HG03108 (cell line): ENCODE measurements around the gene FAM156B.
"Not testable (repeated sequence)": the region's sequence is repeated elsewhere in the genome, so short reads cannot be mapped to it uniquely, and the experiment has no call there.

Source experiments
- ATAC-seq: cut with Tn5 transposase; IDR thresholded peaks from one replicate; pipeline ENCODE4 v1.9.1; 2021; ENCODE audit warnings: moderate library complexity; ENCODE audit not compliant: unreplicated experiment

Gene FAM156B

DNA sequence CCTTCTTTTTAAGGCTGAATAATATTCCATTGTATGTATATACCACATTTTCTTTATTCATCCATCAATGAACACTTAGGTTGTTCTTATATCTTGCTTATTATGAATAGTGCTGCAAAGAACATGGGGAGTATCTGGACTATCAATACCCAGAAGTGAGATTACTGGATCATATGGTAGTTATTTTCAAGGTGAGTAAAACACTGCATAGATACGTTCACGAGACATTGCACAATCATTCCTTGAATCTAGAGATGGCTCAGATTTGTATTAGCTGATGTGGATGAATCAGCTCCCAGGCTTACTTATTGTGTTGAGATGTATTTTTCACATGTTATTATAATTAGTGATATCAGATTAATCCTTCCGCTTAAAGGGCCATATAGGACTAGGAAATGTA is 17.6 kb downstream of the FAM156B start:
- not testable (repeated sequence) for ATAC-seq

DNA sequence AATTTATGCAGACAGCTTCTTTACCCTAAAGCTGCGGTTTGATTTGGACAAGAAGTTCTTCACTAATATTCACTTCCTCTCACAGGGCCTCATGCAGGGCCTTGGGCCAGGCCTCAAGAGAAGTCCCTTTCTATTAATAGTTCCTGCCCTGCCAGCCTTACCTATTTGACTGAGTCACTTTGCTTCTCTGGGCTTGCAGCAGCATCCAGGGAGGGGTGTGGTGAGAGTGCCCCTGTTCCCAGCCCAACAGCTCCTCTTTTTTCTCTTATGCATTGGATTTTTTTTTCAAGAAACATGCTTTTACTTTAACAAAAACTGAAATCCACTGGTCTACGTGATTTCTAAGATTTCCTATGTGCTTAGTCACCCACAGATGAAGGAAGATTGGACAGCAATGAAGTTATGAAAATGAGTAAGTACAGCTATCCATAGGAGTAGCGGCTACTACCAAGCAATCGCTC is 26.7 kb downstream of the FAM156B start:
- ATAC-seq, result peak; percentile 57

DNA sequence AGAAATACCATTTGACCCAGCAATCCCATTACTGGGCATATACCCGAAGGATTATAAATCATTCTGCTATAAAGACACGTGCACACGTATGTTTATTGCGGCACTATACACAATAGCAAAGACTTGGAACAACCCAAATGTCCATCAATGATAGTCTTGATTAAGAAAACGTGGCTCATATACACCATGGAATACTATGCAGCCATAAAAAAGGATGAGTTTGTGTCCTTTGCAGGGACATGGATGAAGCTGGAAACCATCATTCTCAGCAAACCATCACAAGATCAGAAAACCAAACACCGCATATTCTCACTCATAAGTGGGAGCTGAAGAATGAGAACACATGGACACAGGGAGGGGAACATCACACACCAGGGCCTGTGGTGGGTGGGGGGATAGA is 33.1 kb downstream of the FAM156B start:
- ATAC-seq, result not testable (repeated sequence)

DNA sequence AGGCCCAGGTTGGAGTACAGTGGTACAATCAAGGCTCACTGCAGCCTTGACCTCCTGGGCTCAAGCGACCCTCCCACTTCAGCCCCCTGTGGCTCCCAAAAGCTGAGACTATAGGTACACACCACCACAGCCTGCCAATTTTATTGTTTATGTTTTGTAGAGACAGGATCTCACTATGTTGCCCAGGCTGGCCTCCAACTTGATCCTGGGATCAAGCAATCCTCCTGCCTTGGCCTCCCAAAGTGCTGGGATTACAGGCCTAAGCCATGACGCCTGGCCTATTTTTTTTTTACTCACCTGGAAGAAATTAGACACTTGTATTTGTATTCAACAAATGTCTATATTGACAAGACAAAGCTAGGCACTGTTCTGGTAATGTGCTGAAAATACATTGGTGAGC is 36.1 kb downstream of the FAM156B start:
- ATAC-seq, result no peak

DNA sequence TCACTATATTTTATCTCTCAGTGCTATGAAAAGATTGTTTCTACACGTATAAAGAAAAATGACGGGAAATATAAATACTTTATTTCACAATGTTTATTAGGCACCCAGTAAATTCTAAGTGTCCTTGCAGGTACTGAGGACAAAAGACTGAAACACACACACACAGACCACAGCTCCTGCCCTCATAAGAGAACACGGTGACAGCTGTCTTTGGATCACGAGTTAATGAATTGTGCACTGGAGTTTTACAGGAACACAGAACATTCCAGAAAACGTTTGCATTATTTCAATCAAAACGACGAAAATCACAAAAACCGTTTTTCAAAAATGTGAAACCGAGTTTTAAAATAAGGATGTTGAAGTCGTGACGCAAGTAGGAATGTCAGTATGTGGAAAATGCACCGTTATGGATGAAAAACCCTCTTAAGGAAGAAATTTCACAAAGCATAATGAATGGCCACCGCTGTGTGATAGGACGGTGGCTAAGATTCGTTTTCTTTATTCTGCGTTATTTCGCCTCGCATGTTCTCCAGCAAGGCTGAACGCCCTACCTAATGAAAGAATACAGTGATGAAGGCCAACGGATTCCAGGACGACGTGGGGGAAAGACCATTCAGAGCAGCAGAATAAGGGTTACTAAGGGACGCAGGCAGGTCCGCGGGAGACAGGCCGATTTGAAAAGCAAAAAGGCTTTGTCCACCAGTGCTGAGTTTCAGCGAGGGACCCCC is 37.0 kb downstream of the FAM156B start:
- no peak for ATAC-seq

DNA sequence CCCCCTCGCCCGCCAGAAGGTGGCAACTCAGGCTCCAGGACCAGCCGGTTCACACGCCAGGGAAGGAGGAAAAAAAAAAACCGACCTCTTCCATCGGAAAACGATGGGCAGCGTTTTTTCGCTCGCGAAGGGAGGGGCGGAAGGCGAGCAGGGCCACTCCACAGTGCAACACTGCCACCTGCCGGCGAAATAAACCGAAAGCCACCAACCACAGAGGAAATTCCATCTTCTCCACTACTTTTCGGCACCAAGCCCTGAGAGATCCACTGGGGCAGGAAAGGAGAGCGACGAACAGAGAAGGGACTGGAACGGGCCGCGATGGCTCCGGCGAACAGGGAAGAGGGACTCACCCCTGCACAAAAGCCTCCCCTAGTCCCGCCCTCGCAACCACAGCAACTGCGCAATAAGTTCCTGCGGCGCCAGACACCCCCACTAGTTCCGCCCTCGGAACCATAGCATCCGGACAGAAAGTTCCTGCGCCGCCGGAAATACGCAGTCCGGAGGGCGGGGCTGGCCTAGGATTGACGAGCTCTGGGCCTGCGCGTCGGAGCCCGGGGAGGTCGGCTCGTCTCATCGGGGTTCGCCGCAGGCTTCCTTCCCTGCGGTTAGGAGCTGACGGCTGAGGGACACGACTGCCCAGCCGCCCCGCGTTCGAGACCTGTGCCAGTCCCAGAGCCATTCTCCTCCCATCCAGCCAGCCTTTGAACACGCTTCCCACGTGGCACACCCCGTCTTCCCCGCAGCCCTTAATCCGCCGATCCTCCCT is 37.8 kb downstream of the FAM156B start:
- ATAC-seq, result peak; percentile 91

DNA sequence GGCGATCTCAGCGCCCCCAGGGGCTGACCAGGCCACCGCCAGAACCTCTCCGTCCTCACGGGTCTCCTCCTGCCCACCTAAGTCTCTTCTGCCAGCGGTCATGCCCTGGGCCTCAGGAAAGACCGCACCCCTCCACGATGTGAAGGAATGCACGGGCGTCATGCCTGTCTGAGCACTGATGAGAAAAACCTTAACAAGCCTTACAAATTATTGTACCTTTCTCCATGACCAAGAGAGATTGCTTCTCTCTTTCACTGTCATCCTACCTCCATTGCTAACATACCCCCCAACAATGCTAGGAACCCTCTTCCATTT is 38.3 kb downstream of the FAM156B start:
- peak; percentile 6 for ATAC-seq

DNA sequence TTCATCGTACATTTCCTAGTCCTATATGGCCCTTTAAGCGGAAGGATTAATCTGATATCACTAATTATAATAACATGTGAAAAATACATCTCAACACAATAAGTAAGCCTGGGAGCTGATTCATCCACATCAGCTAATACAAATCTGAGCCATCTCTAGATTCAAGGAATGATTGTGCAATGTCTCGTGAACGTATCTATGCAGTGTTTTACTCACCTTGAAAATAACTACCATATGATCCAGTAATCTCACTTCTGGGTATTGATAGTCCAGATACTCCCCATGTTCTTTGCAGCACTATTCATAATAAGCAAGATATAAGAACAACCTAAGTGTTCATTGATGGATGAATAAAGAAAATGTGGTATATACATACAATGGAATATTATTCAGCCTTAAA is 43.6 kb downstream of the FAM156B start:
- ATAC-seq, result not testable (repeated sequence)

DNA sequence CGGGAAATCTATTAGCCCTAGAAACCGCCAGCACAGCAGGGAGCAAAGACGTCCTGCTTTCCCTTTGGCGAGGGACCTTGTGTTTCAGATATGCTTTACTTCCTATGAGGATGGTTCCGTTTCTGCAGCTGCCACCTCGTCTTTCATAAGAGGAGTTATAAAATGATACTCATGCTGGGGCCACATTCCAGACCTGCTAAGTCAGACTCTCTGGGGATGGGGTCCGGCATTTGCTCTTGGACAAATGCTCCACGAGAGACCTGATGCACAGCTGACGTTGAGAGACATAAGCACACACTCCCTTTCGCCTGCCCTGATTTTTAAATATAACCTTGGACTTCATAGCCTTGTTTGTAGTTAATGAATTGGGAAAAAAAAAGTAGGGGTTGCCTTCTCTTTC is 44.6 kb downstream of the FAM156B start:
- ATAC-seq, result not testable (repeated sequence)

DNA sequence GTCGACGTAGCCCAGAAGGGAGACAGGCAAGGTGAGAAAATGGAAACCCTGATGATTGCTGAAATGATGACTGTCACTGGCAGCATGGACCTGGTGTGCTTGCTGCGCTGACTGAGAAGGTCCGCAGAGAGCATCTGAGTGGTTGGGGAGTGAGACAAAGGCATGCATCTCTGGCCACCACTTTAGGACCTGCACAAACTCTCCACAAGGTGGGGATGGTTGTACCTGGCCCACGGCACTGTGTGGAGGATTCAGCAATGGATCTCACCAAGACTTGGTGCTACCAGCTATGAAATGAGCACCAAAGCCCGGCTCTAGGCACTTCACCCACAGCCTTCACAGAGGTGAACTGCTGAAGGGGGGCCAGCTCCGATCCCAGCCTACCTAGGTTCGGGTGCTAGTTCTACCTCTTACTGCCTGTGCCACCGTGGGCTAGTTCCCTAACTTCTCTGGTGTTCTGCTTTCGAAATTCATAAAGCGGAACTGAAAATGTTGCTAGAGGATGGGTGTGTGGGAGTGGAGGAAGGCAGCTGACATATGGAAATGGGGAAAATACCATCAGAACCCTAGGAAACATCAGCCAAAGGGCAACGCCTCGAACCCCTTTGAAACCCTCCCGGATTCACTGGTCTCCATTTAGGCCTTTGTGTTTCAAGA is 48.8 kb downstream of the FAM156B start:
- not testable (repeated sequence) for ATAC-seq

DNA sequence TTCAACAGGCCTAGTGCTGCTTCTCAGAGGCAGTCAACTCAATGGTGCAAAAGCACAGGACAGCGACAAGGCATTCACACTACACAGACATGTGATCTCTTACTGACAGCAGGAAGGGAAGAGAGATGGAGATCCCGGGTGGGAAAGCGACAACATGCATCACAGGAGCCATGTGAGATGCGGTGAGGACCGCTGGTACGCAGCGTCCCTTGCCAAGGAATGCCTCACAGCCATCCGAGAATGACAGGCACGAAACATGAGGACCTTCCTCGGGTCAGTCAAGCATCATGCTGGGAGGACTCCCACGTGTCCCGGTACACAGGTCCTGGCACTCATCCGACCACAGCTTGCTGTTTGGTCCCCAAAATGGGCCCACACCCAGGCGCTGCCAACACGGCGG is 50.4 kb downstream of the FAM156B start:
- ATAC-seq, result not testable (repeated sequence)

DNA sequence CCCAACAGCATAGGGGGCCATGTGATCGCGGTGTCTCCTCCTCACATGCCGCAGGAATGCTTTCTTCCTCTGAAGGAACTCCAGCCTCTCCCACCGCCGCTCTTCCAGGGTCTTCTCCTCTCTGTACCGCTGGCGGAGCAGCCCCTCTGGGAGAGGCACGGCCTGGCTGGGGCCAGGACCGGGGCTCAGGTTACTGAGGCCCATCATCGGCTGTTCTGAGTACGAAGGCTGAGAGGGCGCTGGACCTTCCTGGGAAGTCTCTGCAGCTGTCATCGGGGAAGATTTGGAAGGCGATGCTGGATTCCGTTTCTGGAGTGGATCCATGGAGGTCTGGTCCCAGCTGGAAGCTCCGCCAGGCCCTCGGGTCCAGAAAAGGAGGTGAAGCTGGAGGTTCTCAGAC is 51.1 kb downstream of the FAM156B start:
- not testable (repeated sequence) for ATAC-seq

DNA sequence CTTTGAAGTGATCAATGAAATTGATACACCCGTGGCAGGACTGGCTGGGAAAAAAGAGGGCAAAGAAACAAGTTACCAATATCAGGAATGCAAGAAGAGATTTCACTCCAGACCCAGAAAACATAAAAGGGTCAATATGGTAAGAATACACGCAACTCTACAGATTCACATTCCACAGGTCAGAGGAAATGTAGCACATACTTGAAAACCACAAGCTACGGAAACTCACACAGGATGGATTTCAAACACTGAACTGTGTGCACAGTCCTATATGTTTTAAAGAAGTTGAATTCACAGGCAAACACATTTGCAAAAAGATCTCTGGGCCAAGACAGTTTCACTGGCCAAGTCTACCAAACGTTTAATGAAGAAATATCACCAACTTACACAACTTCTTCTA is 52.2 kb downstream of the FAM156B start:
- ATAC-seq, result not testable (repeated sequence)

DNA sequence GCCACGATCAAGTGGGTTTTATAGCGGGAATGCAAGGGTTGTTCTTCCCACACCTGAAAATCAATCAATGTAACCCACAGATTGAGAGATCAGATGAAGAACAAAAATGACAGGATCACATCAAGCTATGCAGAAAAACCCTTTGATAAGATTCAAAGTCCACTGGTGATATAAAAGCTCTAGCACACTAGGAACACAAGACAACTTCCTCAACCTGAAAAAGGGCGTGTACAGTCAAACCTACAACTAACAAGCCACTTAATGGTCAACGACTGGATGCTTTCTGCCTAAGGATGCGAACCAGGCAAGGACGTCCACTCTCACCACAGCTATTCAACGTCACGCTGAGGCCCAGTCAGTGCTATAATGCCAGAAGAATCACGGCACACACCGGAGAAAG is 52.8 kb downstream of the FAM156B start:
- ATAC-seq, result not testable (repeated sequence)
